ENCODE results near the gene FBXO45.
"Not testable (repeated sequence)": the region's sequence is repeated elsewhere in the genome, so short reads cannot be mapped to it uniquely, and the experiment has no call there.

The FBXO45 gene

DNA sequence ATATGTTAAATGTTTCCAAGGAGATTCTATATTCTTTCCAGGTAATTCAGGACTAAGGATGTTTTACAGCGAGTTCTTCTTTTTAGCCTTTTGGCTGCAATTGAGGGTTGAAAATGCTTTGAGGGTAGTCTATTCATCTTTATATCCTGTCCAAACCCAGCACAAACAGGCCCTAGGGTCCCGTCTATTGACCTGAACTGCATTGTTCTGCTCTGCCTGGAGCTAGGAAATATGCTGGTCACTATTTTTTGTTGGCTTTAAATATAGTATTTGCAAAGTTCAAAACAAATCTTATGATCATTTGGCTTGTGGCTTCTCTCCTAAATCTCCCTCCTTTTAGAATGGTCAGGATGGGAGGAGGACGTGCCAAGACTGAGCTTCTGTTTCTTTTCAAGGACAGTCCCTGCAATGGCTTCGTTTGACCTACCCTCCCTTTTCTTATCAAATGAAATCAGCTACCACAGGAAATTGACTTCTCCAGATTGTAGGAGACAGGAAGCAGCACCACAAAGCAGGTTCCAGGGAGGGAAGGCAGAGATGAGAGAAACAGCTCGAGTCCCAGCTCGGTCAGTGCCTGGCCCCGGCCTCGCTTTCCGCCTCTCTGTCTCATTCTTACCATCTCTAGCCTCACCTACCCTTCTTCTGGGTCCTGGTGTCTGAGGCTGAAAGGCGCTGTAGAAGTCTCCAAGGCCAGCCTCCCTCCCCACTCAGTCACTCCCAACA lies 43.5 kb downstream of the FBXO45 start:
- Histone ChIP-seq H3K4me3 (ENCODE audit: low read depth, low read length) (no peak overlapping the region), H3K4me2 (ENCODE audit: low read length) (peak overlapping the region; percentile 49), H3K4me1 (peaks cover 10% of the 10 kb centered on the region), H3K9me3 (ENCODE audit: control insufficient read depth, low read length) (no peaks in the 10 kb centered on the region), H3K9ac (no peak overlapping the region), H2AFZ (peak overlapping the region; percentile 84), H3K27ac (peak overlapping the region; percentile 59), H3K79me2 (no peaks in the 10 kb centered on the region), H3K36me3 (ENCODE audit: control insufficient read depth, insufficient read depth, low read length) (no peaks in the 10 kb centered on the region), H3K27me3 (ENCODE audit: control insufficient read depth, insufficient read depth, low read length) (no peaks in the 10 kb centered on the region)
- TF ChIP-seq, protein P1, sequence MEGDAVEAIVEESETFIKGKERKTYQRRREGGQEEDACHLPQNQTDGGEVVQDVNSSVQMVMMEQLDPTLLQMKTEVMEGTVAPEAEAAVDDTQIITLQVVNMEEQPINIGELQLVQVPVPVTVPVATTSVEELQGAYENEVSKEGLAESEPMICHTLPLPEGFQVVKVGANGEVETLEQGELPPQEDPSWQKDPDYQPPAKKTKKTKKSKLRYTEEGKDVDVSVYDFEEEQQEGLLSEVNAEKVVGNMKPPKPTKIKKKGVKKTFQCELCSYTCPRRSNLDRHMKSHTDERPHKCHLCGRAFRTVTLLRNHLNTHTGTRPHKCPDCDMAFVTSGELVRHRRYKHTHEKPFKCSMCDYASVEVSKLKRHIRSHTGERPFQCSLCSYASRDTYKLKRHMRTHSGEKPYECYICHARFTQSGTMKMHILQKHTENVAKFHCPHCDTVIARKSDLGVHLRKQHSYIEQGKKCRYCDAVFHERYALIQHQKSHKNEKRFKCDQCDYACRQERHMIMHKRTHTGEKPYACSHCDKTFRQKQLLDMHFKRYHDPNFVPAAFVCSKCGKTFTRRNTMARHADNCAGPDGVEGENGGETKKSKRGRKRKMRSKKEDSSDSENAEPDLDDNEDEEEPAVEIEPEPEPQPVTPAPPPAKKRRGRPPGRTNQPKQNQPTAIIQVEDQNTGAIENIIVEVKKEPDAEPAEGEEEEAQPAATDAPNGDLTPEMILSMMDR (IDR thresholded peaks at IDR 0.05): no peak

DNA sequence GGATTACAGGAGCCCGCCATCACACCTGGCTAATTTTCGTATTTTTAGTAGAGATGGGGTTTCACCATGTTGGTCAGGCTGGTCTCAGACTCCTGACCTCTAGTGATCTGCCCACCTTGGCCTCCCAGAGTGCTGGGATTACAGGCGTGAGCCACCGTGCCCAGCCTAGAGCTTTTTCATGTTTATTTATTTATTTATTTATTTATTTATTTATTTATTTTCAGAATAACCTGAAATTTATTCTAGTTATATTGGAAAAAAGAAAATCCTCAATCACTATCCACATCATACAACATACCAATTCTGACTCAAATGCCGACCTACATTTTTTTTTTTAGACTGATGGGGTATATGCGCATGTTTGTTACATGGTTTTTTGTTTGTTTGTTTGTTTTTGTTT lies 46.8 kb downstream of the FBXO45 start:
- H3K9ac ChIP-seq; H3K36me3 ChIP-seq (ENCODE audit: control insufficient read depth, insufficient read depth, low read length); H2AFZ ChIP-seq; H3K27me3 ChIP-seq (ENCODE audit: control insufficient read depth, insufficient read depth, low read length); H3K79me2 ChIP-seq; H3K27ac ChIP-seq; H3K4me2 ChIP-seq (ENCODE audit: low read length); H3K9me3 ChIP-seq (ENCODE audit: control insufficient read depth, low read length); H3K4me3 ChIP-seq (ENCODE audit: low read depth, low read length): not testable (repeated sequence)
- H3K4me1 ChIP-seq: peaks cover 10% of the 10 kb centered on the region

DNA sequence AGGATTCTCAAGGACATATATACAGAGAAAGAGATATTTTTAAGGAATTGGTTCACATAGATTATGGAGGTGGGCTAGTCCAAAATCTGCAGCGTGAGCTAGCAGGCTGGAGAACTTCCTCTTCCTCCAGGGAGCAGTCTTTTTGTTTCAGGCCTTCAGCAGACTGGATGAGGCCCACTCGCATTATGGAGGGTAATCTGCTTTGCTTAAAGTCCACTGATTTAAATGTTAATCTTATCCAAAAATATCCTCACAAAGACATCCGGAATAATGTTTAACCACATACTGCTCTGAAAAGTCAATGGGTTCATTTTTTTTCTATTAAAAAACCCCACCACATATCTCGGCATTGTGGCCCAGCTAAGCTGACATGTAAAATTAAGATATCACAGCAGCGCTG lies 48.8 kb downstream of the FBXO45 start:
- no peak overlapping the region for H3K4me2 ChIP-seq (ENCODE audit: low read length)
- H3K27ac ChIP-seq: no peak overlapping the region
- TF ChIP-seq, protein P1 (IDR thresholded peaks at IDR 0.05): no peak
- H3K4me3 ChIP-seq (ENCODE audit: low read depth, low read length): no peak overlapping the region
- no peaks in the 10 kb centered on the region for H3K79me2 ChIP-seq
- no peaks in the 10 kb centered on the region for H3K36me3 ChIP-seq (ENCODE audit: control insufficient read depth, insufficient read depth, low read length)
- peaks cover 3% of the 10 kb centered on the region for H3K4me1 ChIP-seq
- no peaks in the 10 kb centered on the region for H3K27me3 ChIP-seq (ENCODE audit: control insufficient read depth, insufficient read depth, low read length)
- no peak overlapping the region for H3K9ac ChIP-seq
- no peak overlapping the region for H2AFZ ChIP-seq
- no peaks in the 10 kb centered on the region for H3K9me3 ChIP-seq (ENCODE audit: control insufficient read depth, low read length)

DNA sequence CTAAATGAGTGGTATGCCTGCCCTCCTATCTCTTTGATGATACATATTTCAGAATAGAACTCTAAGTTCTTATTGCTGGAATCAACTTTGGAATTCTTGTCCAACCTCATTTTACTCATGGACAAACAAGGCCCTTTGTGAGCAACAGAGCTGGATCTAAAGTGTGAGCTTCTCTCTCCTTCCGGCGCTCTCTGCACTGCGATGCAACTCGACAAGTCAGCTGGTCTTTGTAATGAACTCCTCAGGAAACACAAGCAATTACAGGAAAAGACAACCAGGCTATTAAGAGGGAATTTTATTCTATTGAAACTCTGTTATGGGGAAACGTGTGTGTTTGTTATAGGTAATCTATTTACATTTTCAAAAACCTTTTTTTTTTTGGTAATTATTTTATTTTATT lies 50.8 kb downstream of the FBXO45 start:
- H3K4me2 ChIP-seq (ENCODE audit: low read length): no peak overlapping the region
- no peaks in the 10 kb centered on the region for H3K9me3 ChIP-seq (ENCODE audit: control insufficient read depth, low read length)
- H3K36me3 ChIP-seq (ENCODE audit: control insufficient read depth, insufficient read depth, low read length): no peaks in the 10 kb centered on the region
- H3K4me3 ChIP-seq (ENCODE audit: low read depth, low read length): no peak overlapping the region
- no peaks in the 10 kb centered on the region for H3K27me3 ChIP-seq (ENCODE audit: control insufficient read depth, insufficient read depth, low read length)
- H3K27ac ChIP-seq: no peak overlapping the region
- H2AFZ ChIP-seq: no peak overlapping the region
- no peaks in the 10 kb centered on the region for H3K4me1 ChIP-seq
- TF ChIP-seq, protein P1 (IDR thresholded peaks at IDR 0.05): no peak
- H3K79me2 ChIP-seq: no peaks in the 10 kb centered on the region
- no peak overlapping the region for H3K9ac ChIP-seq

DNA sequence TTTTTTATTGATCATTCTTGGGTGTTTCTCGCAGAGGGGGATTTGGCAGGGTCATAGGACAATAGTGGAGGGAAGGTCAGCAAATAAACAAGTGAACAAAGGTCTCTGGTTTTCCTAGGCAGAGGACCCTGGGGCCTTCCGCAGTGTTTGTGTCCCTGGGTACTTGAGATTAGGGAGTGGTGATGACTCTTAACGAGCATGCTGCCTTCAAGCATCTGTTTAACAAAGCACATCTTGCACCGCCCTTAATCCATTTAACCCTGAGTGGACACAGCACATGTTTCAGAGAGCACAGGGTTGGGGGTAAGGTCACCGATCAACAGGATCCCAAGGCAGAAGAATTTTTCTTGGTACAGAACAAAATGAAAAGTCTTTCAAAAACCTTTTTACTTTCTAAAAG lies 51.2 kb downstream of the FBXO45 start:
- not testable (repeated sequence) for H3K27me3 ChIP-seq (ENCODE audit: control insufficient read depth, insufficient read depth, low read length); H3K27ac ChIP-seq; H3K9me3 ChIP-seq (ENCODE audit: control insufficient read depth, low read length); H2AFZ ChIP-seq; H3K9ac ChIP-seq; H3K4me3 ChIP-seq (ENCODE audit: low read depth, low read length); H3K4me1 ChIP-seq; H3K79me2 ChIP-seq; H3K36me3 ChIP-seq (ENCODE audit: control insufficient read depth, insufficient read depth, low read length); H3K4me2 ChIP-seq (ENCODE audit: low read length)

DNA sequence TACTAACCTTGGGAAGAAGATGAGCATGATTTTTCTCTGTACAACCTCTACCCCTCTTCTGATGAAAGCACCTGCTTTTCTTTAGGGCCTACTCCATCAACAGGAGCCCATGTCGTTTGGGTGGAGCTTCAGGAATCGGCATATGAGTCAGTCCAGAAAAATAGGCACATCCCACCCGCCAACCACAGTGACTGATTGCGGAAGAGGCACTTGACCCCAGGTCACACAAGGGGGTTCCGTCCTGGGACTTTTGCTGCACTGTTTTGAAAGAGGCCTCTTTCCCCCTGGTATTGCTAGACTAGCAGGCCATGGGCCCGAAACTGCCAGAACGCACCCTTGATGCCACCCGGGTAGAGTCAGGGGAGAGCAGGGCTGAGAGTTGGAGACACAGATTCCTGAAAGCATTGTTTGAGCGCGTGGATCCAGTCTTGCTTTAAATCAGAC lies 51.7 kb downstream of the FBXO45 start:
- no peak overlapping the region for H3K9ac ChIP-seq
- H3K36me3 ChIP-seq (ENCODE audit: control insufficient read depth, insufficient read depth, low read length): no peaks in the 10 kb centered on the region
- no peaks in the 10 kb centered on the region for H3K9me3 ChIP-seq (ENCODE audit: control insufficient read depth, low read length)
- no peak overlapping the region for H3K4me3 ChIP-seq (ENCODE audit: low read depth, low read length)
- H3K27ac ChIP-seq: no peak overlapping the region
- H3K4me1 ChIP-seq: no peaks in the 10 kb centered on the region
- TF ChIP-seq, protein P1 (IDR thresholded peaks at IDR 0.05): no peak
- no peak overlapping the region for H3K4me2 ChIP-seq (ENCODE audit: low read length)
- no peaks in the 10 kb centered on the region for H3K27me3 ChIP-seq (ENCODE audit: control insufficient read depth, insufficient read depth, low read length)
- no peak overlapping the region for H2AFZ ChIP-seq
- no peaks in the 10 kb centered on the region for H3K79me2 ChIP-seq
